ENCODE data around the gene WFIKKN1.
A peak's percentile ranks its signal among the peaks of the same experiment; 100 is the strongest.

Gene WFIKKN1

DNA sequence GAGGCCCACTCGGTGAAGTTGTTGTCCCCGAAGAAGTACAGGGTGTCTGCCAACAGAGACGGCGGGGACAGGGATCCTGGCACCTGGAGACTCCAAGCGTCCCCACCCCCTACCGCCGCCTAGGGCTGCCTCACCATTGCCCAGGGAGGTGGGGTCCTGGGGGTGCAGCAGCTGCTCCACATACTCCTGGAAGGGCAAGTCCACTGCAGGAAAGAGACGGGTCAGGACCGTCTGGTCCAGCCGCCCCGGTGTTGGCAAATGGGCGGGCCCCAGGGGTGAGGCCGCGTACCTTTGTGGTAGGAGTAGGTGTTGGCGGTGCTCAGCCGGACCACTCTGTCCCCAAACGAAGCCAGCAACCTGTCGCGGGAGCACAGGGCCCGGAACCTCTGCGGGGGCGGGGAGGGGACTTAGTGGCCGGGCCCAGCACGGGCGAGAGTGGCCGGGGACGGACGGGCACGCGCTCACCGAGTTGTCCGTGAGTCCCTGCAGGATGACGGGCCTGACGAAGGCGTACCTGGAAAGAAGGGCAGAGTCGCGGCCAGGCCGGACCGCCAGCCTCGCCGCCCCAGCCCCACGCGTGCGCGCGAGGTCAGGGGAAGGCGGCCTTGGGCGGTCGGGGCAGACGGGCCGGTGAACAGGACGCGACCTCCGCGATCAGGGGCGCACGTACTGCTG lies 52.7 kb downstream of the WFIKKN1 start (continued):
- TF ChIP-seq BCL11B (tag by site-specific recombination; IDR thresholded peaks at IDR 0.05; ENCODE audit: low read depth) = peak; percentile 90
- TF ChIP-seq ZNF776 (tag by site-specific recombination; IDR thresholded peaks at IDR 0.05; ENCODE audit: borderline replicate concordance) = no peak
- peak; percentile 16; the same call in 1 of the 2 replicates for TF ChIP-seq REPIN1 (tag by site-specific recombination; IDR thresholded peaks at IDR 0.05; ENCODE audit: low read depth)
- TF ChIP-seq ZNF664 (tag by site-specific recombination; IDR thresholded peaks at IDR 0.05) = no peak
- no peak for TF ChIP-seq ZNF248 (tag by site-specific recombination; IDR thresholded peaks at IDR 0.05)
- no peak for TF ChIP-seq HOXC10 (CRISPR knock-in tag; IDR thresholded peaks at IDR 0.05)
- TF ChIP-seq ZNF274 (IDR thresholded peaks at IDR 0.05; ENCODE audit: low read length) = no peak
- TF ChIP-seq ZNF274 (tag by site-specific recombination; IDR thresholded peaks at IDR 0.05; ENCODE audit: borderline replicate concordance) = no peak
- TF ChIP-seq ZNF548 (tag by site-specific recombination; IDR thresholded peaks at IDR 0.05) = no peak
- no peak for TF ChIP-seq ZNF211 (tag by site-specific recombination; IDR thresholded peaks at IDR 0.05; ENCODE audit: low read depth)
- peak; percentile 4; the same call in 1 of the 2 replicates for TF ChIP-seq GFI1B (tag by site-specific recombination; IDR thresholded peaks at IDR 0.05)
- TF ChIP-seq ZNF843 (tag by site-specific recombination; IDR thresholded peaks at IDR 0.05) = peak; percentile 42; the same call in 1 of the 2 replicates
- TF ChIP-seq, protein P1, sequence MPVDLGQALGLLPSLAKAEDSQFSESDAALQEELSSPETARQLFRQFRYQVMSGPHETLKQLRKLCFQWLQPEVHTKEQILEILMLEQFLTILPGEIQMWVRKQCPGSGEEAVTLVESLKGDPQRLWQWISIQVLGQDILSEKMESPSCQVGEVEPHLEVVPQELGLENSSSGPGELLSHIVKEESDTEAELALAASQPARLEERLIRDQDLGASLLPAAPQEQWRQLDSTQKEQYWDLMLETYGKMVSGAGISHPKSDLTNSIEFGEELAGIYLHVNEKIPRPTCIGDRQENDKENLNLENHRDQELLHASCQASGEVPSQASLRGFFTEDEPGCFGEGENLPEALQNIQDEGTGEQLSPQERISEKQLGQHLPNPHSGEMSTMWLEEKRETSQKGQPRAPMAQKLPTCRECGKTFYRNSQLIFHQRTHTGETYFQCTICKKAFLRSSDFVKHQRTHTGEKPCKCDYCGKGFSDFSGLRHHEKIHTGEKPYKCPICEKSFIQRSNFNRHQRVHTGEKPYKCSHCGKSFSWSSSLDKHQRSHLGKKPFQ (tag by site-specific recombination; IDR thresholded peaks at IDR 0.05) = no peak
- TF ChIP-seq MYNN (tag by site-specific recombination; IDR thresholded peaks at IDR 0.05; ENCODE audit: borderline replicate concordance) = peak; percentile 39; the same call in 1 of the 2 replicates
- no peak for TF ChIP-seq TCF7L2 (IDR thresholded peaks at IDR 0.05; ENCODE audit: borderline replicate concordance, low read depth, low read length)
- TF ChIP-seq ZFHX2 (tag by site-specific recombination; conservative IDR thresholded peaks at IDR 0.05) = peak; percentile 85
- peak; percentile 88 for TF ChIP-seq ZFP69B (tag by site-specific recombination; IDR thresholded peaks at IDR 0.05)
- TF ChIP-seq, protein P2, sequence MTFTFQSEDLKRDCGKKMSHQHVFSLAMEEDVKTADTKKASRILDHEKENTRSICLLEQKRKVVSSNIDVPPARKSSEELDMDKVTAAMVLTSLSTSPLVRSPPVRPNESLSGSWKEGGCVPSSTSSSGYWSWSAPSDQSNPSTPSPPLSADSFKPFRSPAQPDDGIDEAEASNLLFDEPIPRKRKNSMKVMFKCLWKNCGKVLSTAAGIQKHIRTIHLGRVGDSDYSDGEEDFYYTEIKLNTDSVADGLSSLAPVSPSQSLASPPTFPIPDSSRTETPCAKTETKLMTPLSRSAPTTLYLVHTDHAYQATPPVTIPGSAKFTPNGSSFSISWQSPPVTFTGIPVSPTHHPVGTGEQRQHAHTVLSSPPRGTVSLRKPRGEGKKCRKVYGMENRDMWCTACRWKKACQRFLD (tag by site-specific recombination; IDR thresholded peaks at IDR 0.05) = no peak
- TF ChIP-seq, protein P3, sequence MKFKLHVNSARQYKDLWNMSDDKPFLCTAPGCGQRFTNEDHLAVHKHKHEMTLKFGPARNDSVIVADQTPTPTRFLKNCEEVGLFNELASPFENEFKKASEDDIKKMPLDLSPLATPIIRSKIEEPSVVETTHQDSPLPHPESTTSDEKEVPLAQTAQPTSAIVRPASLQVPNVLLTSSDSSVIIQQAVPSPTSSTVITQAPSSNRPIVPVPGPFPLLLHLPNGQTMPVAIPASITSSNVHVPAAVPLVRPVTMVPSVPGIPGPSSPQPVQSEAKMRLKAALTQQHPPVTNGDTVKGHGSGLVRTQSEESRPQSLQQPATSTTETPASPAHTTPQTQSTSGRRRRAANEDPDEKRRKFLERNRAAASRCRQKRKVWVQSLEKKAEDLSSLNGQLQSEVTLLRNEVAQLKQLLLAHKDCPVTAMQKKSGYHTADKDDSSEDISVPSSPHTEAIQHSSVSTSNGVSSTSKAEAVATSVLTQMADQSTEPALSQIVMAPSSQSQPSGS (tag by site-specific recombination; IDR thresholded peaks at IDR 0.05; ENCODE audit: low read depth) = no peak
- no peak for TF ChIP-seq ZSCAN23 (tag by site-specific recombination; IDR thresholded peaks at IDR 0.05)
- TF ChIP-seq SCRT2 (tag by site-specific recombination; IDR thresholded peaks at IDR 0.05) = peak; percentile 74
- no peak for TF ChIP-seq ZNF585B (tag by site-specific recombination; IDR thresholded peaks at IDR 0.05)
- no peak for TF ChIP-seq ZNF16 (tag by site-specific recombination; IDR thresholded peaks at IDR 0.05; ENCODE audit: low read depth)
- TF ChIP-seq ZNF571 (tag by site-specific recombination; IDR thresholded peaks at IDR 0.05) = no peak
- TF ChIP-seq SETDB1 (IDR thresholded peaks at IDR 0.05; ENCODE audit: insufficient read length, low read length) = no peak
- no peak for TF ChIP-seq ZNF558 (tag by site-specific recombination; IDR thresholded peaks at IDR 0.05)
- TF ChIP-seq ZNF175 (tag by site-specific recombination; IDR thresholded peaks at IDR 0.05) = no peak
- no peak for TF ChIP-seq MZF1 (tag by site-specific recombination; IDR thresholded peaks at IDR 0.05; ENCODE audit: borderline replicate concordance)
- TF ChIP-seq OVOL3 (tag by site-specific recombination; IDR thresholded peaks at IDR 0.05) = peak; percentile 38; the same call in 1 of the 2 replicates
- TF ChIP-seq, protein P4, sequence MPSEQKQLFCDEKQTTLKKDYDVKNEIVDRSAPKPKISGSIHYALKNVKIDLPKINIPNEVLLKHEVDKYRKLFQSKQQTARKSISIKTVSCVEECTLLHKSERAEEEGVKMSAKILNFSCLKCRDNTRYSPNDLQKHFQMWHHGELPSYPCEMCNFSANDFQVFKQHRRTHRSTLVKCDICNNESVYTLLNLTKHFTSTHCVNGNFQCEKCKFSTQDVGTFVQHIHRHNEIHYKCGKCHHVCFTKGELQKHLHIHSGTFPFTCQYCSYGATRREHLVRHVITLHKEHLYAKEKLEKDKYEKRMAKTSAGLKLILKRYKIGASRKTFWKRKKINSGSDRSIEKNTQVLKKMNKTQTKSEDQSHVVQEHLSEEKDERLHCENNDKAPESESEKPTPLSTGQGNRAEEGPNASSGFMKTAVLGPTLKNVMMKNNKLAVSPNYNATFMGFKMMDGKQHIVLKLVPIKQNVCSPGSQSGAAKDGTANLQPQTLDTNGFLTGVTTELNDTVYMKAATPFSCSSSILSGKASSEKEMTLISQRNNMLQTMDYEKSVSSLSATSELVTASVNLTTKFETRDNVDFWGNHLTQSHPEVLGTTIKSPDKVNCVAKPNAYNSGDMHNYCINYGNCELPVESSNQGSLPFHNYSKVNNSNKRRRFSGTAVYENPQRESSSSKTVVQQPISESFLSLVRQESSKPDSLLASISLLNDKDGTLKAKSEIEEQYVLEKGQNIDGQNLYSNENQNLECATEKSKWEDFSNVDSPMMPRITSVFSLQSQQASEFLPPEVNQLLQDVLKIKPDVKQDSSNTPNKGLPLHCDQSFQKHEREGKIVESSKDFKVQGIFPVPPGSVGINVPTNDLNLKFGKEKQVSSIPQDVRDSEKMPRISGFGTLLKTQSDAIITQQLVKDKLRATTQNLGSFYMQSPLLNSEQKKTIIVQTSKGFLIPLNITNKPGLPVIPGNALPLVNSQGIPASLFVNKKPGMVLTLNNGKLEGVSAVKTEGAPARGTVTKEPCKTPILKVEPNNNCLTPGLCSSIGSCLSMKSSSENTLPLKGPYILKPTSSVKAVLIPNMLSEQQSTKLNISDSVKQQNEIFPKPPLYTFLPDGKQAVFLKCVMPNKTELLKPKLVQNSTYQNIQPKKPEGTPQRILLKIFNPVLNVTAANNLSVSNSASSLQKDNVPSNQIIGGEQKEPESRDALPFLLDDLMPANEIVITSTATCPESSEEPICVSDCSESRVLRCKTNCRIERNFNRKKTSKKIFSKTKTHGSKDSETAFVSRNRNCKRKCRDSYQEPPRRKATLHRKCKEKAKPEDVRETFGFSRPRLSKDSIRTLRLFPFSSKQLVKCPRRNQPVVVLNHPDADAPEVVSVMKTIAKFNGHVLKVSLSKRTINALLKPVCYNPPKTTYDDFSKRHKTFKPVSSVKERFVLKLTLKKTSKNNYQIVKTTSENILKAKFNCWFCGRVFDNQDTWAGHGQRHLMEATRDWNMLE (tag by site-specific recombination; conservative IDR thresholded peaks at IDR 0.05; ENCODE audit: low read depth) = no peak
- no peak for TF ChIP-seq ZNF404 (tag by site-specific recombination; IDR thresholded peaks at IDR 0.05)
- TF ChIP-seq ZBTB20 (tag by site-specific recombination; IDR thresholded peaks at IDR 0.05) = peak; percentile 48; the same call in 1 of the 2 replicates

All from HEK293 (cell line).